ENCODE results near the gene CKAP5.
A peak's percentile ranks its signal among the peaks of the same experiment; 100 is the strongest.
"Not testable (repeated sequence)": the region's sequence is repeated elsewhere in the genome, so short reads cannot be mapped to it uniquely, and the experiment has no call there.

The CKAP5 gene

DNA sequence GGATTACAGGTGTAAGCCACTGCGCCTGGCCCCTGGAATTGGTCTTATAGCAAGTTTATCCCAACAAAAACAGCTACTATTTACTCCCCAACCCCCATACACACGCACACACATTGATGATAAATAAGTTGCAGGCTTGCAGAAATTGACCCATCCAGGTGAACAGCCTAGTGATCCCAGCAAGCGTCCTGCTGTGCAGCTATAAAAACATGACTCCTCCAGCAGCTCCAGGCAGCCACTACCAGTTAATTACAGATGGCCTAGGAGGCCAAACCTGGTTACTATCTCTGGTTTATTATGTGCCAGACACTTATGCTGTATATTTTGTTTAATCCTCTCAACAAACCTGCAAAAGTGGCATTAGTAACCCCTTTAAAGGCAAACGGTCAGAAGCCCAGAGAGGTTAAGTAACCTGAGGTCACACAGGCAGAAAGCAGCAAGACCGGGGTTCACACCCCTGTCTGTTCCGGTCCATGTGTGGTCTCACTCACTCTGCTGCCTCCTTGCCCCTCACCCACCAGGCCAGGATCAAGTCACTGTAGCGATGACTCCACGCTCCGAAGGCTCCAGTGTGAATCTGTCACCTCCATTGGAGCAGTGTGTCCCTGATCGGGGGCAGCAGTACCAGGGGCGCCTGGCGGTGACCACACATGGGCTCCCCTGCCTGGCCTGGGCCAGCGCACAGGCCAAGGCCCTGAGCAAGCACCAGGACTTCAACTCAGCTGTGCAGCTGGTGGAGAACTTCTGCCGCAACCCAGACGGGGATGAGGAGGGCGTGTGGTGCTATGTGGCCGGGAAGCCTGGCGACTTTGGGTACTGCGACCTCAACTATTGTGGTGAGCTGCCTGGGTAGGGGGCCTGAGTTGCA, 120.5 kb downstream of the CKAP5 start:
- DNase-seq, result no peak

- DNase-seq, result no peak
Measured at GRCh38 chr11:46724088-46724487, 122.0 kb downstream of the CKAP5 start.

GRCh38 chr11:46723359-46723680, 122.8 kb downstream of the CKAP5 start:
- no peak for DNase-seq

GRCh38 chr11:46722566-46723358, 123.3 kb downstream of the CKAP5 start:
- no peak for DNase-seq

DNA sequence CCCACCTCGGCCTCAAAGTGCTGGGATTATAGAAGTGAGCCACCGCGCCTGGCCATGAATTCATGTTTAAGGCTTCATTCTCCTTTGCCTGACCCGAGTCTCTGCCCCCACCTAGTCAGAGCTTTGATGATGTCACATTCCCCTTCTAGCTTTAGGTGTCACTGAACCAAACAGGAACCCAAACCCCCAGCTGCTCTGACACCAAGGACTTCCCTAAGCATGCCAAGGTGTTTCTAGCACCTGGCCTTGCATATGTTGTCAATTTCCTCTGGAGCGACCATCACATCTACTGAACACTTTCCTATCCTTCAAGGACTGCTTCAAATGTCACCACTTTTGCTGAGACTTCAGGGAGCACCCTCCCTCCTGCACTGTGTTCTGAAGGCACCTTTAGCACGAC, 124.8 kb downstream of the CKAP5 start:
- no peak for DNase-seq

DNA sequence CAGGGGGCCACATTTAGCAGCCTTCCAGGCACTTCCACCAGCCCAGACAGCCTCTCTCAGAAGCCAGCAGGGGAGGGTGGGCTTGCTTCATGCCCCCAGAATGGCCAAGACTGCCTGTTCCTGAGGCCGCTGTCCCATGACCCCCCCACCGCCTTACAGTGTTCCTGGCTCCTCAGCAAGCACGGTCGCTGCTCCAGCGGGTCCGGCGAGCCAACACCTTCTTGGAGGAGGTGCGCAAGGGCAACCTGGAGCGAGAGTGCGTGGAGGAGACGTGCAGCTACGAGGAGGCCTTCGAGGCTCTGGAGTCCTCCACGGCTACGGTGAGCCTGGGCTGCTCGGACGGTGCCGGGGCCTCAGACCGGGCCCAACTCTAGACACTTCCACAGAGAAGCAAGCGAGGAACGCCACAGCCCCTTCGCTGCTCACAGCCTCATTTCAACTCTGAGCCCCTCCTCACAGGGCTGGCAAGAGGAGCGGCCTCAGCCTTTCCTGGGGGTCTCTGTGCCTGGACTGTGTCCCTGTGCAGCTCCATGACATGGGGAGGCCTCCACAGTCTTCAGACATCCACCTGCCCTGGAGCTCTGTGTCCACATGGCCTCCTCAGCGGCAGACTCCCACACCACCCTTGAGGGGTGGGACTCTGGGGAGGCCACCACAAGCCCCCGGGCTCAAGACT, 126.4 kb downstream of the CKAP5 start:
- DNase-seq, result no peak

DNA sequence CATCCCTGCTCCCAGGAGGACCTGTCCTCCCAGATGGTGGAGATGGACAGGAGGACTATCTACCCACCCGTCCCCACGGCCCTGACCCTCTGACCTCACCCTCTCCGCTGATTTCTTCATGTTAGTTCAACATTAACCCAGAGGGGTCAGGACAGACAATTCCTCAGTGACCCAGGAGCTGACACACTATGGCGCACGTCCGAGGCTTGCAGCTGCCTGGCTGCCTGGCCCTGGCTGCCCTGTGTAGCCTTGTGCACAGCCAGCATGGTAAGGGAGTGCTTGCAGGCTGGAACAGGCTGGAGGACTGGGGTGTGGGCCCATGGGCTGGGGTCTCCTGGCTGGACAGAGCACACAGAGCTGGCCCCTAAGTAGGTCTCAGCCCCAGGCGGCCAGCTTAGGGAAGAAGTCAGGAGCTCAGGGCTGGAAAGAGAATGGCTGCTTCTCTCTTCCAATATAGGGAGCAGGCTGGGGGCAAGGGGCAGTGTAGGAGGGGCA, 127.0 kb downstream of the CKAP5 start, which contains the start of gene F2:
TSS of gene F2 (plus strand) at position 166 of the 495 bp plus-strand sequence. CDS start at position 189, 23 bp downstream.
- no peak for DNase-seq

GRCh38 chr11:46718155-46719019, 127.7 kb downstream of the CKAP5 start:
- no peak for DNase-seq

GRCh38 chr11:46717825-46718154, 128.3 kb downstream of the CKAP5 start:
- DNase-seq, result not testable (repeated sequence)

DNA sequence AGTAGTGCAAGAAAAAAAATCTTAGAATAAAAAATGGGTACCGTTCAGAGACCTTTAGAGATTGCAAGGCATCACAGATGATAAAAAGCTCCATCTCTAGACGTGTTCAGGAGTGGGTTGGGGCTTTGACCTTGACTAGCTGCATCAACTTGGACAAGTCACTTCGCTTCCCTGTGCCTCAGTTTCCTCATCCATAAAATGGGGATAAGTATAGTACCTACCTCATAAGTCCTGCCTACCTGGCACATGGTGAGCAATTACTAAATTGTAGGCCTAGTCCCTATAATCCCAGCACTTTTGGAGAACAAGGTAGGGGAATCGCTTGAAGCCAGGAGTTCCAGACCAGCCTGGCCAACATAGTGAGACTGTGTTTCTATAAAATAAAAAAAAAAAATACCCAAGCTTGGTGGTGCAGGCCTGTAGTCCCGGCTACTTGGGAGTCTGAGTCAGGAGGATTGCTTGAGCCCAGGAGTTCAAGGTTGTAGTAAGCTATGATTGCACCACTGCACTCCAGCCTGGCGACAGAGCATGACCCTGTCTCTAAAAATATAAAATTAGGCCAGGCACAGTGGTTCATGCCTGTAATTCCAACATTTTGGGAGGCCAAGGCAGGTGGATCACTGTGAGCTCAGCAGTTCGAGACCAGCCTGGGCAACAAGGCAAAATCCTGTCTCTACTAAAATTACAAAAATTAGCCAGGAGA, 133.1 kb downstream of the CKAP5 start:
- DNase-seq, result no peak

DNA sequence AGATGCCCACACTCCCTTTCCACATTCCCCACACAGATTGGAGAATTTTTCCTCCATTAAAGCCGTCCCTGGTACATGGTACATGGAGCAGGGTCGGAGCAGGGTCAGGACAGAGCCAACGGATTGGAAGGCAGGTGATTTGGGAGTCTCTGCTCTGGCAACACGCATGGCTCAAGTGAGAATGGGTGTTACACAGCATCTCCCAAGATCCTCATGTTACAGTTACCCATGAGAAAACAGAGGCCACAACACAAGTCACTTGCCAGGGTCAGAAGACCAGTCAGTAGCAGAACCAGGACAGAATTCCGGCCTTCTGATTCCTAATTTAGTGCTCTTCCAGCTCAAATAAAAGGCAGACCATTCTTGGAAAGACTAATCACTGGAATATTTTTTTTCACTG, 134.8 kb downstream of the CKAP5 start:
- DNase-seq, result no peak

DNA sequence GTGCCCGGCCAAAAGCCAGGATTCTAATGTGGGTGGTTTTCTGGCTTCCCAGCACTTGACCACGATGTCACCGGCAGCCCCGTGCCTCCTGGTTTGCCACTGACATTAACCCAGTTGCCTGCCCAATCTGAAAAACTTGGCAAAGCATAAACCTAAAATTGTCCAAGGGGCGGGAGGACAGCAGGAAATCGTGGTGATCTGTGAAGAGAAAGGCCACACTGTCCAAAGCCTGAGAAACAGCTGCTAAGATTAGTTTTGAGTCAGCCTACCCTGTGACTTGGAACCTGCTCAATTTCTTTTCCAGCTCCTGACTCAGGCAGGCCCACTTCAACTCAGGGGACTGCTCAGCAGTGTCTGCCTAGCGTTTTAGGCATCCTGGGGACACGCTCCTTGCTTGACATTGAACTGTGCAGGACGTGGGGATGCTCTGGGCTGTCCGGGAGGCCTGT, 135.2 kb downstream of the CKAP5 start:
- no peak for DNase-seq

DNA sequence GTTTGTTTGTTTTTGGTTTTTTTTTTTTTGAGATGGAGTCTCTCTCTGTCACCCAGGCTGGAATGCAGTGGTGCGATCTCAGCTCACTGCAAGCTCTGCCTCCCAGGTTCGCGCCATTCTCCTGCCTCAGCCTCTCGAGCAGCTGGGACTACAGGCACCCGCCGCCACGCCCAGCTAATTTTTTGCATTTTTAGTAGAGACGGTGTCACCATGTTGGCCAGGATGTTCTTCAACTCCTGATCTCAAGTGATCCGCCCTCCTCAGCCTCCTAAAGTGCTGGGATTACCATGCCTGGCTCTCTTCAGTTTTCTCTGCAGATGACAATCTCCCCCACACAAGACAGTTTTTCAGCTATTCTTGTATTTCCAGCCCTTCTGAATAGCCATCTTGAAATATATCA, 136.7 kb downstream of the CKAP5 start:
- not testable (repeated sequence) for DNase-seq

DNA sequence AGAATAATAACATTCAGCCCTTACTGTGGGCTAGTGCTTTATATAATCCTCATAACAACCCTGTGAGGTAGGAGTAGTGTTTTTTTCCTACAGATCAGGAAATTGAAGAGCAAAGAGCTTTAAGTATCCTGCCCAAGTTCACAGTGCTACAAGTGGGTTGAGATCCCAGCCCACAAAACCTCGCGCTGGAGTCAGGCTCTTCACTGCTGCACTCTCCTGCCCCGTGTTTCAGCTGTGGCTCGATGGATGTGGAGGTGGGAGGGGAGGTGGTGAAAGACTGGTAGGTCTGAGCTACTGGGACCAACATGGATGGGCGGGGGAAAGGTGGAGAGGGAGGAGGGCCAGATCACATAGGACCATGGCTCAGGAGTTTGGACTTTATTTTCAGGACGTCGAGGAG, 139.2 kb downstream of the CKAP5 start:
- DNase-seq, result no peak

DNA sequence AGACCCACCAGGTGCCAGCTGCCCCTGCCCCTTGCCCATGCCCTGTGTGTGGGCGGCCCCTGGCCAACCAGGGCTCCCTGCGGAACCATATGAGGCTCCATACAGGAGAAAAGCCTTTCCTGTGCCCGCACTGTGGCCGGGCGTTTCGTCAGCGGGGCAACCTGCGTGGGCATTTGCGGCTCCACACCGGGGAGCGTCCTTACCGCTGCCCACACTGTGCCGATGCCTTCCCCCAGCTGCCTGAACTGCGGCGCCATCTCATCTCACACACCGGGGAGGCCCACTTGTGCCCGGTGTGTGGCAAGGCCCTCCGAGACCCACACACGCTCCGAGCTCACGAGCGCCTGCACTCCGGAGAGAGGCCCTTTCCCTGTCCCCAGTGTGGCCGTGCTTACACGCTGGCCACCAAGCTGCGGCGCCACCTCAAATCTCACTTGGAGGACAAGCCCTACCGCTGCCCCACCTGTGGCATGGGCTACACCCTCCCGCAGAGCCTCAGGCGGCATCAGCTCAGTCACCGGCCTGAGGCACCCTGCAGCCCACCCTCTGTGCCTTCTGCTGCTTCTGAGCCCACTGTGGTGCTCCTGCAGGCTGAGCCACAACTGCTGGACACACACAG, 140.9 kb downstream of the CKAP5 start:
- DNase-seq, result no peak

GRCh38 chr11:46701078-46701654, 144.9 kb downstream of the CKAP5 start:
- DNase-seq, result no peak

GRCh38 chr11:46700241-46701077, 145.6 kb downstream of the CKAP5 start, which contains the start of the genes ARHGAP1 and ZNF408:
TSS of gene ARHGAP1 (minus strand) at chr11:46700619. CDS start at chr11:46696107, 4,512 bp downstream.
TSS of gene ZNF408 (plus strand) at chr11:46701031. CDS start at chr11:46701048, 17 bp downstream.
- DNase-seq, result peak; percentile 99

DNA sequence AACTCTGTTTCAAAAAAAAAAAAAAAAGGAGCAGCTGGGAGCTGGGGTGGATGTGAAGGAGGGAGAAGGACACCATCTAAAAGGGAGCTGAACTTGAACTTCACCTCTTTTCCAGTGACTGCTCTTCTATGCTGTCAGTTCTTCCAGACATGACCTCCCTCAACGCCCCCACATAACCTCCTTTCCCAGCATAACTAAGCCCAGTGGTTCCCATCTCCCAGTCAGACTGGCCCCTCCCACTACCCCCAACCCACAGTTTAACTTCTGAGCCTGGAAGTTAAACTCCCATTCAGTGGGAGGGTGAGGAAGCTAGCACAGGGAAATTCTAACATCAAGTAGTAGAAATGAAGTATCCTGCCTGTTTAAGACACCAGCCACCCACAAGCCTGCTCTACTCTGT, 147.5 kb downstream of the CKAP5 start:
- no peak for DNase-seq

- no peak for DNase-seq
Measured at GRCh38 chr11:46697723-46698122, 148.4 kb downstream of the CKAP5 start.

DNA sequence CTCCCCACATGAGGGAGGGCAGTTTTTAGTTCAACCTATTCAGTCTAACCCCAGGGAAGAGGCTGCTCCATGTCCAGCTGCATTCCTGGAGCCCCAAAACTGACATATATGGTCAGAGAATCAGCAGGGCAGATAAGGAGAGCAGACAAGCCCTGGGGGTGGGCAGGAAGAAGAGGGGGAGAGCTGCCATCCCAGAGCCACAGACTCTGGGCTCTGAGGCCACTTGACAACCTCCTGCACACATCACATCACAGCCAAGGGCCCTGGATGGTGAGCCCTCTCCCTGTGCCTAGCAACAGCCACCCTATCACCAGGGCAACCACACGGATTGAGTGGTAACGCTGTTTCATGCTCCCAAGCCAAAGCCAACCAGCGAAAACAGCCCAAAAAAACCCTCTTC, 148.8 kb downstream of the CKAP5 start:
- DNase-seq, result no peak

Data from activated CD4-positive, alpha-beta T cell treated with anti-CD3 and anti-CD28 coated beads, Interleukin-2, amount 50 U/mL, for 4 hours (primary cell).